ENCODE data around the gene WNT8B. TPM values are rescaled to one million over a fixed set of nuclear protein-coding genes. Genes with fewer than 3 reads are reported as not detected.

WNT8B gene
- total and polyA plus RNA-seq, 2 experiments from 2014 or later, result not detected

GRCh38 chr10:100448951-100449350 is 13.9 kb upstream of the WNT8B start:
- Histone ChIP-seq H3K27ac (no peak overlapping the region), H3K9me3 (ENCODE audit: low read depth) (no peaks in the 10 kb centered on the region), H3K27me3 (no peaks in the 10 kb centered on the region), H3K4me1 (ENCODE audit: low read depth) (no peaks in the 10 kb centered on the region), H3K36me3 (no peaks in the 10 kb centered on the region), H3K4me3 (no peak overlapping the region)
- DNase-seq (ENCODE audit: low read depth in 1 of 2, low spot score in 1 of 2), result no peak
- TF ChIP-seq CTCF (IDR thresholded peaks at IDR 0.05; ENCODE audit: low read depth, low read length), result no peak

DNA sequence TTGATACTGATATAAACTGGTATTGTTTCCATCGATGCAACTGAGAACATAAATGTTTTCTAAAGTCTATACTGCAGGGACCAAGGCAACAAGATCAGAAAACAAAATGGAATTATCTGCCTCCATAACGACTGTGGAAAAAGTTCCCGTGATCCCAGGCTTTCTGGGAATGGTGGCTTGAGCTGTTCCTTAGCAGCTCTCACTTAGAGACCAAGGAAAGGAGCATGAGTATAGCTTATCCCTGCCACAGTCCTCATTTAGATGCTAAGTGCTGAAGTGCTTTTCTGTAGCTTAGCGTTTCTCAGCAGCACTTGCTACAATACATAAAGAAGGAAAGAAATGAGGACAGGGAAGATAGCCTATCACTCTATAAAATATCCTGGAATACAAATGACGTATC is 5.5 kb downstream of the WNT8B start:
- Histone ChIP-seq H3K36me3 (no peaks in the 10 kb centered on the region), H3K27ac (no peak overlapping the region), H3K9me3 (ENCODE audit: low read depth) (no peaks in the 10 kb centered on the region), H3K4me3 (no peak overlapping the region), H3K4me1 (ENCODE audit: low read depth) (no peaks in the 10 kb centered on the region), H3K27me3 (peaks cover 82% of the 10 kb centered on the region)
- no peak for TF ChIP-seq CTCF (IDR thresholded peaks at IDR 0.05; ENCODE audit: low read depth, low read length)
- DNase-seq (ENCODE audit: low read depth in 1 of 2, low spot score in 1 of 2), result no peak

DNA sequence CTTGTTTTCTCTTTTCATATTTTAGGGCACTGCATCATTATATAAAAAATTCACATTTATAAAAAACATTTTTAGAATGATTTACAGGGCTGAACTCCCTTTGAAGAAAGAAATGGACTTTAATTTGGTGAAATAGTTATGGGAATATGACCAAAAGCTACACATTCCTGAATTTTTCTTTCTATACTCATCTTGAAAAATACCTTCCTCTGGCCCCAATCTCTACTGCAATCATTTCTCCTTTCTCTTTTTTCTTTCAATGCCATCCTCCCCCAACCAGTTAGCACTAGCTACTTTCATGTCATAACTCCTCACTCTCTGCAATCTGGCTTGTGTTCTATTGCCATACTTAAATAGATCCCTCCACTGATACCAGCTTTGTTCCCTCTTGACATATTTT is 6.2 kb downstream of the WNT8B start:
- no peak for TF ChIP-seq CTCF (IDR thresholded peaks at IDR 0.05; ENCODE audit: low read depth, low read length)
- Histone ChIP-seq H3K9me3 (ENCODE audit: low read depth) (no peaks in the 10 kb centered on the region), H3K27me3 (peaks cover 82% of the 10 kb centered on the region), H3K27ac (no peak overlapping the region), H3K4me1 (ENCODE audit: low read depth) (no peaks in the 10 kb centered on the region), H3K4me3 (no peak overlapping the region), H3K36me3 (no peaks in the 10 kb centered on the region)
- DNase-seq (ENCODE audit: low read depth in 1 of 2, low spot score in 1 of 2), result no peak

- TF ChIP-seq CTCF (IDR thresholded peaks at IDR 0.05; ENCODE audit: low read depth, low read length), result no peak
- no peaks in the 10 kb centered on the region for H3K4me1 ChIP-seq (ENCODE audit: low read depth)
- H3K27me3 ChIP-seq, result peaks cover 75% of the 10 kb centered on the region
Observed at GRCh38 chr10:100469756-100470155, 6.9 kb downstream of the WNT8B start.

DNA sequence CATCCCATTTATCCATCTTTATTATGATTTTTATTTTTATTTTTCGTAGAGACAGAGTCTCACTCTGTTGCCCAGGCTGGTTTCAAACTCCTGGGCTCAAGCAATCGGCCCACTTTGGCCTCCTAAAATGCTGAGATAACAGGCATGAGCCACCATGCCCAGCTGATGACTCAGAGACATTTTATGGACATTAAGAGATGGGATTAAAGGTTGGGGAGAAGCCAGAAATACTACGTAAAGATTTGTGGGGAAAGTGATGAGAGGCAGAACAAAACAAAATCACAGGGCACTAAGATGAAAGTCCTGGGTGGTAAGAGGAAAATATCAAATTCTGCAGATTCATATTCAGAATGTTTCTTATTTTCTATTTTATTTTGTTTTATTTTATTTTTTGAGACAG is 7.6 kb downstream of the WNT8B start:
- Histone ChIP-seq H3K4me1 (ENCODE audit: low read depth) (no peaks in the 10 kb centered on the region), H3K4me3 (no peak overlapping the region), H3K36me3 (no peaks in the 10 kb centered on the region), H3K9me3 (ENCODE audit: low read depth) (no peaks in the 10 kb centered on the region), H3K27ac (no peak overlapping the region), H3K27me3 (peaks cover 69% of the 10 kb centered on the region)
- peak in 1 of 2 donors; percentile 44 for DNase-seq (ENCODE audit: low read depth in 1 of 2, low spot score in 1 of 2)
- no peak for TF ChIP-seq CTCF (IDR thresholded peaks at IDR 0.05; ENCODE audit: low read depth, low read length)

More at GRCh38 chr10:100469756-100470155, 6.9 kb downstream of the WNT8B start:
- Histone ChIP-seq H3K9me3 (ENCODE audit: low read depth) (no peaks in the 10 kb centered on the region), H3K4me3 (no peak overlapping the region), H3K36me3 (no peaks in the 10 kb centered on the region), H3K27ac (no peak overlapping the region)
- DNase-seq (ENCODE audit: low read depth in 1 of 2, low spot score in 1 of 2), result no peak

DNA sequence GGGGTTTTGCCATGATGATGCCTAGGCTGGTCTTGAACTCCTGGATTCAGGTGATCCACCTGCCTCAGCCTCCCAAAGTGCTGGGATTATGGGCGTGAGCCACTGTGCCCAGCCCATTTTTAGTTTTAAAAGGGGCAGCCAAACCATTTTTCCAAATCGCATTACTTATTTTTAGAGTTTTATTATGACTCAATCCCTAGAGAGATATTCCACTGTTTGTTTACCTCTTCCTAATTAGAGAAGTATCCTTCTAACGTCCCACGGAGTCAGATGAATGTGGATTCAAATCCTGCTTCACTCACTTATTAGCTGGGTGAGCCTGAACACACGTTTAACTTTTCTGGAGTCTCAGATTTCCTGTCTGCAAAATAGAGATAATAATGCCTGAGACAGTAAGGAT is 15.2 kb downstream of the WNT8B start:
- Histone ChIP-seq H3K27me3 (peaks cover 68% of the 10 kb centered on the region), H3K4me3 (no peak overlapping the region), H3K36me3 (no peaks in the 10 kb centered on the region), H3K27ac (no peak overlapping the region), H3K4me1 (ENCODE audit: low read depth) (peaks cover 3% of the 10 kb centered on the region), H3K9me3 (ENCODE audit: low read depth) (no peaks in the 10 kb centered on the region)
- no peak for DNase-seq (ENCODE audit: low read depth in 1 of 2, low spot score in 1 of 2)
- TF ChIP-seq CTCF (IDR thresholded peaks at IDR 0.05; ENCODE audit: low read depth, low read length), result no peak
